ENCODE data around the gene EIF4A3.

EIF4A3 gene

GRCh38 chr17:80111702-80112470, 35.0 kb downstream of the EIF4A3 start:
- DNase-seq (ENCODE audit: low read depth) = no peak

- DNase-seq (ENCODE audit: low read depth) = no peak
Observed at GRCh38 chr17:80110927-80111701, 35.8 kb downstream of the EIF4A3 start.

DNA sequence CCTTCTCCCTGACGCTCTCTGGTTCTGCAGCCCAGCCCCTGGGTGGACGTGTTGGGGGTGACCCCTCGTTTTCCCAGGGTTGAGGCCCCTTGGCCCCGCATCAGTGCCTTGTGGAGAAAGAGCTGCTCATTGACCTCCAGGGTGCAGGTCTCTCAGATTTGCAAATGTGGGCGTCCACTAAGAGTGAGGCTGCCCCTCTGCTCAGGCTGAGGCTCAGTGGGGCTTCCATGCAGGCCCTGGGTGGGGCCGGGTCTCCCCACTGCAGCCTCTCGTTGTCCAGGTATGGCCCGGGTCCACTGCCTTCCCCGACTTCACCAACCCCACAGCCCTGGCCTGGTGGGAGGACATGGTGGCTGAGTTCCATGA, 36.5 kb downstream of the EIF4A3 start:
- DNase-seq (ENCODE audit: low read depth) = no peak

DNA sequence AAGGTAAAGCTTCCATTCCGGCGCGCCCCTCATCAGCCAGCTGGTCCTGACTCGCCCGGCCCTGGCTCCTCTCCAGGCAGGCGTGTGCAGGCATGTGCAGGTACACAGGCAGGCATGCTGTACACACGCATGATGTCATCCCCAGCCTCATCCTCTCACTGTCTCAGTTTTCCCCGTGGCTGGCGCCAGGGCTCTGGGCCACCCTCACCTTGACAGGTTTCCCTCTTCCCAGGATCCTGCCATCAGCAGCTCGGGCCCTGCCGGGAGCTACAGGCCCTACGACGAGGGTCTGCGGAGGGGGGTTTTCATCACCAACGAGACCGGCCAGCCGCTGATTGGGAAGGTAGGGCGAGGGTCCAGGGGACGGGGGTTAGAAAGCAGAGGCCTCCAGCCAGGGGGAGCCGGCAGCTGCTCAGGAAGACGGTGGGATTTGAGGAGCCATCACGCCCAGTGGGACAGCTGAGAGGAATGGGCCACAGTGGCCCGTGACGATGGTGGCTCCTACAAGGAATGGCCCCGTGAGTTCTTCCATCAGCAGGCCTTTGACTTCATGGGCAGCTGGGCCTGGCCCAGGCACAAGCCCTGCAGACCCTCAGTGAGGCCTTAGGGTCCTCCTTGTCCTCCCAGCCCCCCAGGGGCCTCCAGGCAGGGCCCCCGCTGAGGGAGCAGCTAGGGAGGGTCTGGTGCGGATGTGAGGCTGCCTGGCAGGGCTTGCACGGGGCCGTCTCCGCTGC, 37.0 kb downstream of the EIF4A3 start:
- no peak for DNase-seq (ENCODE audit: low read depth)

DNA sequence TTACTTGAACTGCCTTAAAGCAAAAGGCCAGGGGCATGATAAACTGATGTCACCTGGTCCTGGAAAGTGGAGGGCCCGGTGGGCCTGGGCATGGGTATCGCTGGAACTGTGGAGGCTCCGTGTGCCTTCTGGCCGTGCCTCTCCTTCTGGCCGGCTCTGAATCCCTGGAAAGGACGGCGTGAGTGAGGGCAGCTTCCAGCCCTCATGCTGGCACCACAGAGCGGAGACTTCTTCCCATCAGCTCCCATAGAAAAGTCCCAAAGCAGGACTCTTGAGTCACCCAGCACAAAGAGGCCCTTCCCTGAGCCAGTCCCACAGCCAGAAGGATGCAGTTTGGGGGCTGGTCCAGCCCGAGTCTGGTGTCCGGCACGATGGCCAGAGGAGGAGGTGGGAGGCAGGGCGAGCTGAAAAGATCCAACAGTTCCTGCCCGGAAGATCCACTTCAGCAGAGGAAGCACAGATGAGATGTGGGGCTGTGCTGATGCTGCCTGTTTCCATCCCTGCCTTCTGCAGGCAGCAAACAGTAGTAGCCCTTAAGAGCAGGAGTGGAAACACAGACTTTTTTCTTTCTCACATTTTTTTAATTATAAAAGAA, 37.8 kb downstream of the EIF4A3 start:
- no peak for DNase-seq (ENCODE audit: low read depth)

DNA sequence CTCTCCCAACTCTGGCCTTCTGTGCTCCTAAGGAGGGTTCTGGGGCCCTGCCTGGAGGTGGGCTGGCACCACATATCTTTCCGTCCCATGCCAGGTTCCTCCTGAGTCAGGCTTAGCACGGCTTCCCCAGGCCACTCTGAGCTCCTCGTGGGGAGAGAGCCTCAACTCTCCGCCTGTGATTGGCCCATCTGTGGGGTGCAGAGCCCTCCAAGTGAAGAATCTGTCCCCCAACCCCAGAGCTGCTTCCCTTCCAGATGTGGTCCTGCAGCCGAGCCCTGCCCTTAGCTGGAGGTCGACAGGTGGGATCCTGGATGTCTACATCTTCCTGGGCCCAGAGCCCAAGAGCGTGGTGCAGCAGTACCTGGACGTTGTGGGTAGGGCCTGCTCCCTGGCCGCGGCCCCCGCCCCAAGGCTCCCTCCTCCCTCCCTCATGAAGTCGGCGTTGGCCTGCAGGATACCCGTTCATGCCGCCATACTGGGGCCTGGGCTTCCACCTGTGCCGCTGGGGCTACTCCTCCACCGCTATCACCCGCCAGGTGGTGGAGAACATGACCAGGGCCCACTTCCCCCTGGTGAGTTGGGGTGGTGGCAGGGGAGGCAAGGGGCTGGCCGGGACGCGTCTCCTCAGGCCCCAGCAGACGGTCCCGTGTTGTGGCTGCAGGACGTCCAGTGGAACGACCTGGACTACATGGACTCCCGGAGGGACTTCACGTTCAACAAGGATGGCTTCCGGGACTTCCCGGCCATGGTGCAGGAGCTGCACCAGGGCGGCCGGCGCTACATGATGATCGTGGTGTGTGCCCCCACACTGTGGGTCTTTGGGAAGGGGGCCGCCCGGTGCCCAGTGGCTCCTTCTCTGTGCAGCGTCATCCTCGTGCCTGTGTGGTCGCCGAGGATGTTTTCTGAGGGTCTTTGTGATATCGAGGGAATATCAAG, 38.6 kb downstream of the EIF4A3 start:
- no peak for DNase-seq (ENCODE audit: low read depth)

- no peak for DNase-seq (ENCODE audit: low read depth)
Observed at GRCh38 chr17:80107231-80108021, 39.5 kb downstream of the EIF4A3 start.

DNA sequence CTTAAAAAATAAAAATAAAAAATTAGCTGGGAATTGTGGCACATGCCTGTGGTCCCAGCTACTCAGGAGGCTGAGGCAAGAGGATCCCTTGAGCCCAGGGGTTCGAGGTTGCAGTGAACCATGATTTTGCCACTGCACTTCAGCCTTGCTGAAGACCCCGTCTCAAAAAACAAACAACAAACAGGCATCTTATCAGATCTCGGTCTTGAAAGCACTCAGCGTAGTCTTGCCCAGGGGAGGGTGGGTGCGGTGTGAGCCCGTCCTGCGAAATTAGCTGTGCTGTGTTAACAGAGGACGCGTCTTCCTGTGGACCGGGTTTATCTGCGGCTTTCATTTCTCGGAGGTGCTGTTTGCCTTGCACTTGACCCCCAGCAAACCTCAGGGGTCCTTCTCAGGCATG, 40.2 kb downstream of the EIF4A3 start:
- DNase-seq (ENCODE audit: low read depth) = no peak

DNA sequence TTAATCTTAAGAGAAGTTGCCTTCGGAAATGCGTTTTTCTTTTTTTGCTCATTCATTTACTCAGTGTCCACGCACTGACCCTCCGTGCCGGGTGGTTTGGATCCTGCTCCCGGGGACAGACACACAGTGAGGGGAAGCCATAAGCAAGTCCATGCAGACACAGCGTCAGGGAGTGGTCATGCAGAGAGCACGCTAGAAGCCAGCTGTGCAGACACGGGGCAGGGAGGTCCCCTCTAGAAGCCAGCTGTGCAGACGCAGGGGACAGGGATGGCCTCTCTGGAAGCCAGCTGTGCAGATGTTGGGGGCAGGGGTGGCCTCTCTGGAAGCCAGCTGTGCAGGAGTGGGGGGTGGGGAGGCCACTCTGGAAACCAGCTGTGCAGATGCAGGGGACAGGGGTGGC, 40.8 kb downstream of the EIF4A3 start:
- DNase-seq (ENCODE audit: low read depth) = no peak

GRCh38 chr17:80105762-80106161, 41.2 kb downstream of the EIF4A3 start:
- no peak for DNase-seq (ENCODE audit: low read depth)

- DNase-seq (ENCODE audit: low read depth) = no peak
Observed at GRCh38 chr17:80104956-80105375, 42.0 kb downstream of the EIF4A3 start.

DNA sequence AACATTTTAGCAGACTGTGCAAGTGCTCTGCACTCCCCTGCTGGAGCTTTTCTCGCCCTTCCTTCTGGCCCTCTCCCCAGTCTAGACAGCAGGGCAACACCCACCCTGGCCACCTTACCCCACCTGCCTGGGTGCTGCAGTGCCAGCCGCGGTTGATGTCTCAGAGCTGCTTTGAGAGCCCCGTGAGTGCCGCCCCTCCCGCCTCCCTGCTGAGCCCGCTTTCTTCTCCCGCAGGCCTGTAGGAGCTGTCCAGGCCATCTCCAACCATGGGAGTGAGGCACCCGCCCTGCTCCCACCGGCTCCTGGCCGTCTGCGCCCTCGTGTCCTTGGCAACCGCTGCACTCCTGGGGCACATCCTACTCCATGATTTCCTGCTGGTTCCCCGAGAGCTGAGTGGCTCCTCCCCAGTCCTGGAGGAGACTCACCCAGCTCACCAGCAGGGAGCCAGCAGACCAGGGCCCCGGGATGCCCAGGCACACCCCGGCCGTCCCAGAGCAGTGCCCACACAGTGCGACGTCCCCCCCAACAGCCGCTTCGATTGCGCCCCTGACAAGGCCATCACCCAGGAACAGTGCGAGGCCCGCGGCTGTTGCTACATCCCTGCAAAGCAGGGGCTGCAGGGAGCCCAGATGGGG, 42.5 kb downstream of the EIF4A3 start:
- DNase-seq (ENCODE audit: low read depth) = peak; percentile 19

DNA sequence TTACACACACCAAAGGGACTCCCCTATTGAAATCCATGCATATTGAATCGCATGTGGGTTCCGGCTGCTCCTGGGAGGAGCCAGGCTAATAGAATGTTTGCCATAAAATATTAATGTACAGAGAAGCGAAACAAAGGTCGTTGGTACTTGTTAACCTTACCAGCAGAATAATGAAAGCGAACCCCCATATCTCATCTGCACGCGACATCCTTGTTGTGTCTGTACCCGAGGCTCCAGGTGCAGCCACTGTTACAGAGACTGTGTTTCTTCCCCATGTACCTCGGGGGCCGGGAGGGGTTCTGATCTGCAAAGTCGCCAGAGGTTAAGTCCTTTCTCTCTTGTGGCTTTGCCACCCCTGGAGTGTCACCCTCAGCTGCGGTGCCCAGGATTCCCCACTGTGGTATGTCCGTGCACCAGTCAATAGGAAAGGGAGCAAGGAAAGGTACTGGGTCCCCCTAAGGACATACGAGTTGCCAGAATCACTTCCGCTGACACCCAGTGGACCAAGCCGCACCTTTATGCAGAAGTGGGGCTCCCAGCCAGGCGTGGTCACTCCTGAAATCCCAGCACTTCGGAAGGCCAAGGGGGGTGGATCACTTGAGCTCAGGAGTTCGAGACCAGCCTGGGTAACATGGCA, 43.4 kb downstream of the EIF4A3 start:
- DNase-seq (ENCODE audit: low read depth) = no peak

GRCh38 chr17:80102664-80103448, 44.1 kb downstream of the EIF4A3 start:
- DNase-seq (ENCODE audit: low read depth) = no peak

GRCh38 chr17:80101946-80102663, 44.8 kb downstream of the EIF4A3 start:
- DNase-seq (ENCODE audit: low read depth) = peak; percentile 55

DNA sequence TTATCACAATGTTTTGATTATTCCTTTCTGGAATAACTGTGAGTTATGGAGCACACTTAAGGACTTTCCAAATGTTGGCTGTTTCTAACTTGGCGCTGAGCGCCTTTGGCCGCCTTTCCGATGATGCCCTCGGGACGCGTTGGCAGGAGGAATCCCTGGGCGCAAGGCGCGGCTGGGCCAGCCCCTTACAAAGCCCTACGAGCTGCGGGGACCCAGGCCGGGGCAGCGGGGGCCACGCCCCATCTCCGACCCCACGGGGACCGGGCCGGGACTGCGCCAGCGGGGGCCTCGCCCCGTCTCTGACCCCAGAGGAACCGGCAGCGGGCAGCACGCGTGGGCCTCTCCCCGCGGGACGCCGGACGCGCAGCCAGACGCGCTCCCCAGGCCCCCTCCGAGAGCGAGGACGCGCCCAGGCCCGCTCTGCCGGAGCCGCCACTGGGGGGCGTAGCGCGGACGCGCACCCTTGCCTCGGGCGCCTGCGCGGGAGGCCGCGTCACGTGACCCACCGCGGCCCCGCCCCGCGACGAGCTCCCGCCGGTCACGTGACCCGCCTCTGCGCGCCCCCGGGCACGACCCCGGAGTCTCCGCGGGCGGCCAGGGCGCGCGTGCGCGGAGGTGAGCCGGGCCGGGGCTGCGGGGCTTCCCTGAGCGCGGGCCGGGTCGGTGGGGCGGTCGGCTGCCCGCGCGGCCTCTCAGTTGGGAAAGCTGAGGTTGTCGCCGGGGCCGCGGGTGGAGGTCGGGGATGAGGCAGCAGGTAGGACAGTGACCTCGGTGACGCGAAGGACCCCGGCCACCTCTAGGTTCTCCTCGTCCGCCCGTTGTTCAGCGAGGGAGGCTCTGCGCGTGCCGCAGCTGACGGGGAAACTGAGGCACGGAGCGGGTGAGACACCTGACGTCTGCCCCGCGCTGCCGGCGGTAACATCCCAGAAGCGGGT, 45.6 kb downstream of the EIF4A3 start, which contains the start of gene GAA:
GAA (plus strand) TSS at position 571 of the 935 bp plus-strand sequence. CDS start 3,006 bp downstream, outside the sequence.
- peak; percentile 86 for DNase-seq (ENCODE audit: low read depth)

- no peak for DNase-seq (ENCODE audit: low read depth)
Observed at GRCh38 chr17:80100035-80100323, 46.9 kb downstream of the EIF4A3 start.

All from ELR (cell line).